CD4-positive, alpha-beta T cell (primary cell): ENCODE results near the gene ABCG2. TPM values are rescaled to one million over a fixed set of nuclear protein-coding genes. Genes with fewer than 3 reads are reported as not detected.

Experiments used
- ATAC-seq: fragments of 200-7000 bp; cut with Tn5 transposase; one replicate; pipeline ENCODE4 v1.10.0; 2022; ENCODE audit warnings: mild to moderate bottlenecking; ENCODE audit not compliant: poor library complexity
- CTCF ChIA-PET: fragments of 350-600 bp; sonication (Branson Sonifier 250); formaldehyde crosslinking; loops from one replicate; lab custom pipeline; 2021; ENCODE audit warnings: antibody characterized with exemption, inconsistent platforms; lab: Charles Lee
- POLR2A ChIA-PET: fragments of 350-600 bp; sonication (Branson Sonifier 250); formaldehyde crosslinking; loops from one replicate; lab custom pipeline; 2021; ENCODE audit warnings: antibody characterized with exemption, inconsistent platforms; lab: Charles Lee
- DNase-seq, 14 experiments: peaks; one replicate each; pipeline ENCODE4 v3.0.0-alpha.2; 2013 to 2020; ENCODE audit warnings: mixed read lengths in 2 of 14
- H3K27ac ChIP-seq, 2 donors: one replicate each; pipeline versions ENCODE4 v1.5.1 to v1.7.0; 2013; ENCODE audit warnings: low read length in 2 of 2, low read depth in 1 of 2, mild to moderate bottlenecking in 1 of 2
- H3K27me3 ChIP-seq, 2 experiments: 1 replicate in 1 of 2; 2 replicates in 1 of 2; pipeline versions ENCODE4 v1.6.1 to v1.7.0; 2013; ENCODE audit warnings: low read length in 2 of 2, control low read depth in 1 of 2, mild to moderate bottlenecking in 1 of 2, moderate library complexity in 1 of 2; ENCODE audit not compliant: insufficient read depth in 2 of 2, control insufficient read depth in 1 of 2
- H3K36me3 ChIP-seq: one replicate; pipeline ENCODE4 v1.6.1; 2013; ENCODE audit warnings: low read length, control low read depth; ENCODE audit not compliant: insufficient read depth
- H3K4me1 ChIP-seq: one replicate; pipeline ENCODE4 v1.6.1; 2013; ENCODE audit warnings: low read length, control low read depth; ENCODE audit not compliant: insufficient read depth
- H3K4me3 ChIP-seq: one replicate; pipeline ENCODE4 v1.5.1; 2013; ENCODE audit warnings: mild to moderate bottlenecking, low read length, moderate library complexity
- H3K9me3 ChIP-seq, 2 experiments: 1 replicate in 1 of 2; 2 replicates in 1 of 2; pipeline versions ENCODE4 v1.6.1 to v1.7.0; 2013; ENCODE audit warnings: low read length in 2 of 2, mild to moderate bottlenecking in 2 of 2, control low read depth in 1 of 2, moderate library complexity in 1 of 2; ENCODE audit not compliant: control insufficient read depth in 1 of 2, insufficient read depth in 1 of 2
- H3K27ac Mint-ChIP-seq: one replicate; pipeline ENCODE4 v1.8.0; 2020; ENCODE audit warnings: mixed read lengths
- H3K27me3 Mint-ChIP-seq: one replicate; pipeline ENCODE4 v1.8.0; 2021; ENCODE audit warnings: mixed read lengths
- H3K36me3 Mint-ChIP-seq: one replicate; pipeline ENCODE4 v1.8.0; 2021; ENCODE audit warnings: low read depth, mixed read lengths
- H3K4me1 Mint-ChIP-seq: one replicate; pipeline ENCODE4 v1.8.0; 2021; ENCODE audit warnings: low read depth, mixed read lengths
- H3K4me3 Mint-ChIP-seq: one replicate; pipeline ENCODE4 v1.8.0; 2020; ENCODE audit warnings: mild to moderate bottlenecking, mixed read lengths
- H3K9me3 Mint-ChIP-seq: one replicate; pipeline ENCODE4 v1.8.0; 2020; ENCODE audit warnings: mixed read lengths
- intact Hi-C, 2 experiments: fragments of 100-400 bp; cut with DNase I in 1 of 2; cut with micrococcal nuclease in 1 of 2; formaldehyde crosslinking; loops; one replicate each; pipeline versions ENCODE4 v1.15.1 to v1.9.0; 2023 to 2025; cut with DNase I, micrococcal nuclease
- total RNA-seq, 174 experiments: library from RNA in 2 of 174; stranded (reverse) in 2 of 174; gene quantifications; one replicate each; pipeline ENCODE4 v1.2.3 and lab custom pipeline; 2021 to 2026
- TF ChIP-seq, protein P1 (sequence below): fragments of 200-600 bp; IDR thresholded peaks from one replicate; pipeline ENCODE4 v1.8.0; 2022; ENCODE audit warnings: antibody characterized with exemption, mild to moderate bottlenecking

Gene ABCG2
- total RNA-seq, 2 experiments from 2014 or later = not detected

DNA sequence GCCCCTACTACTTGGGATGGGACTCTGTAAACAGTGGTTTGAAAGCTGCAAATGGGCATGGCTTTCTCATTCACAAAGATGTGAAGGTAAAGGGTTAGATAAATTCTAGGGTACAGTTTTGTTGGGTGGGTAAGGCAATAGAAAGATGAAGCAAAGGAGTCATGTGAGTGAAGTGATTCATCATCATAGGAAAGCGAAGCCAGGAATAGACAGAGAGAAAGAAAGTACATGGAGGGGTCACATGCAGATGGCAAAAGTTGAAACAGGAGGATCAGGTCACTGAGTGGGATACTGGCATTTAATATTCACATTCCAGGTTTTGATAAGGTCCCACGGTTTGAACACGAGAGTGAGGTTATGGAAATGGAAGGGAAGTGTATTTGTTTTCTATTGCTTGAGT, 8.2 kb upstream of the ABCG2 start:
- no peak overlapping the region for H3K27ac ChIP-seq
- no peak overlapping the region for H3K4me3 ChIP-seq
- Mint-ChIP-seq H3K27ac (no peak overlapping the region), H3K4me3 (no peak overlapping the region), H3K4me1 (no peaks in the 10 kb centered on the region), H3K9me3 (no peaks in the 10 kb centered on the region), H3K27me3 (no peaks in the 10 kb centered on the region), H3K36me3 (no peaks in the 10 kb centered on the region)
- H3K27me3 ChIP-seq = no peaks in the 10 kb centered on the region
- DNase-seq = no peak
- H3K9me3 ChIP-seq = no peaks in the 10 kb centered on the region
- no peaks in the 10 kb centered on the region for H3K4me1 ChIP-seq
- H3K36me3 ChIP-seq = no peaks in the 10 kb centered on the region
- ChIA-PET CTCF (no interaction called here), POLR2A (no interaction called here)
- intact Hi-C loops = no loop called here
- no peak for ATAC-seq
- TF ChIP-seq, protein P1, sequence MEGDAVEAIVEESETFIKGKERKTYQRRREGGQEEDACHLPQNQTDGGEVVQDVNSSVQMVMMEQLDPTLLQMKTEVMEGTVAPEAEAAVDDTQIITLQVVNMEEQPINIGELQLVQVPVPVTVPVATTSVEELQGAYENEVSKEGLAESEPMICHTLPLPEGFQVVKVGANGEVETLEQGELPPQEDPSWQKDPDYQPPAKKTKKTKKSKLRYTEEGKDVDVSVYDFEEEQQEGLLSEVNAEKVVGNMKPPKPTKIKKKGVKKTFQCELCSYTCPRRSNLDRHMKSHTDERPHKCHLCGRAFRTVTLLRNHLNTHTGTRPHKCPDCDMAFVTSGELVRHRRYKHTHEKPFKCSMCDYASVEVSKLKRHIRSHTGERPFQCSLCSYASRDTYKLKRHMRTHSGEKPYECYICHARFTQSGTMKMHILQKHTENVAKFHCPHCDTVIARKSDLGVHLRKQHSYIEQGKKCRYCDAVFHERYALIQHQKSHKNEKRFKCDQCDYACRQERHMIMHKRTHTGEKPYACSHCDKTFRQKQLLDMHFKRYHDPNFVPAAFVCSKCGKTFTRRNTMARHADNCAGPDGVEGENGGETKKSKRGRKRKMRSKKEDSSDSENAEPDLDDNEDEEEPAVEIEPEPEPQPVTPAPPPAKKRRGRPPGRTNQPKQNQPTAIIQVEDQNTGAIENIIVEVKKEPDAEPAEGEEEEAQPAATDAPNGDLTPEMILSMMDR = no peak

DNA sequence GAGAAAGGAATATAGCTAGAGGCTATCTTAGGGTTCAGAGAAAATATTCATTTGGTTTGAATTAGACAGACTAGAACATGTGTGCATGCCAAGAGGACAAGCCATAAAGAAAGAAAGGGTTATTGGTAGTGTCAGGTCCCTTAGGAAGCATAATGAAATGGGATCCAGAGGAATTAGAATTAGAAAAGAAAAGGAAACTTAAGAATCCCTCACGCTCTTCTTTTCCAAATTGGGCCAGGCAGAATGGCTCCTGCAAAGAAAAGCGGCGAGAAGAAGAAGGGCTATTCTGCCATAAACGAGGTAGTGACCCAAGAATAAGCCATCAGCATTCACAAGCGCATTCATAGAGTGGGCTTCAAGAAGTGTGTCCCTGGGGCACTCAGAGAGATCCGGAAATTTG, 4.9 kb upstream of the ABCG2 start:
- TF ChIP-seq, protein P1 = no peak
- Histone ChIP-seq H3K27me3 (peaks cover 0 to 3% of the 10 kb centered on the region in 2 experiments), H3K4me1 (peaks cover 7% of the 10 kb centered on the region), H3K4me3 (no peak overlapping the region), H3K27ac (no peak overlapping the region), H3K36me3 (no peaks in the 10 kb centered on the region), H3K9me3 (no peaks in the 10 kb centered on the region)
- H3K27ac Mint-ChIP-seq = no peak overlapping the region
- ATAC-seq = no peak
- peaks cover 1% of the 10 kb centered on the region for H3K27me3 Mint-ChIP-seq
- H3K4me1 Mint-ChIP-seq = peaks cover 7% of the 10 kb centered on the region
- intact Hi-C loops = no loop called here
- no peaks in the 10 kb centered on the region for H3K36me3 Mint-ChIP-seq
- H3K4me3 Mint-ChIP-seq = no peak overlapping the region
- H3K9me3 Mint-ChIP-seq = no peaks in the 10 kb centered on the region
- ChIA-PET CTCF (no interaction called here), POLR2A (no interaction called here)
- DNase-seq = no peak

DNA sequence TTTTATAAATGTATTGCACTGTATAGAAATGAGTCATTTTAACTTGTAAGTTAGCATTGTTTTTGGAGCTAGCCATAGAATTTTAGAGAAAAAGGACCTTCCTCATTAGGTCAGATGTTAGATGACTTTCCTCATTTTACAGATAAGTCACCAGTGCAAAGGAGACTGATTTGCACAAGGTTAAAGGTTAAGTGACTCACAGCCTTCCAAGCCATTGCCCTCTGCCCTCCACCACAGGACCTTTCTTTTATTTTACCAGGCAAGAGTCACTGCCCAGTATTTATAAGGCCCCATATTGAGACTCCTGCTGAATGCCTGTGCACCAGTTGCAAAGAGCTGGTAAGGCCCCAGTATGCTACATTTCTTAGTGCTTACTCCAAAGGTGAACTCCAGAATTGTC, 4.2 kb upstream of the ABCG2 start:
- Mint-ChIP-seq H3K9me3 (no peaks in the 10 kb centered on the region), H3K4me1 (peaks cover 14% of the 10 kb centered on the region), H3K27me3 (peaks cover 8% of the 10 kb centered on the region), H3K27ac (no peak overlapping the region), H3K36me3 (no peaks in the 10 kb centered on the region), H3K4me3 (no peak overlapping the region)
- ChIA-PET POLR2A (no interaction called here), CTCF (no interaction called here)
- peaks cover 0 to 3% of the 10 kb centered on the region in 2 experiments for H3K27me3 ChIP-seq
- H3K9me3 ChIP-seq = no peaks in the 10 kb centered on the region
- intact Hi-C loops = no loop called here
- no peak overlapping the region for H3K4me3 ChIP-seq
- DNase-seq (no peak), ATAC-seq (no peak)
- no peaks in the 10 kb centered on the region for H3K36me3 ChIP-seq
- TF ChIP-seq, protein P1 = no peak
- H3K27ac ChIP-seq = no peak overlapping the region
- peaks cover 10% of the 10 kb centered on the region for H3K4me1 ChIP-seq
